Caco-2 (cell line): Measurements from ENCODE around the gene LRP1. TPM values are rescaled to one million over a fixed set of nuclear protein-coding genes. Genes with fewer than 3 reads are reported as not detected.

Source experiments
- BruUV-seq: library from RNA; stranded (reverse); fragments of 400-500 nt; replicated peaks from 2 replicates; lab custom pipeline; 2021; lab: Mats Ljungman, UMichigan
- CTCF ChIA-PET: fragments of 300-600 bp; sonication (Branson Sonifier 250); formaldehyde crosslinking; loops from one replicate; lab custom pipeline; 2022; ENCODE audit warnings: antibody characterized with exemption; lab: Charles Lee
- POLR2A ChIA-PET: fragments of 300-600 bp; sonication (Branson Sonifier 250); formaldehyde crosslinking; loops from one replicate; lab custom pipeline; 2022; ENCODE audit warnings: antibody characterized with exemption; lab: Charles Lee
- DNase-seq, 2 experiments: peaks; one replicate each; pipeline versions ENCODE4 v3.0.0 to v3.0.0-alpha.2; 2020 to 2022
- H3K27me3 ChIP-seq: replicated peaks from 2 replicates; pipeline ENCODE4 v1.6.0; 2011; ENCODE audit warnings: low read length; ENCODE audit not compliant: control insufficient read depth, insufficient read depth
- H3K36me3 ChIP-seq: 2 replicates; pipeline ENCODE4 v1.5.1; 2011; ENCODE audit warnings: low read length; ENCODE audit not compliant: control insufficient read depth, insufficient read depth
- H3K4me1 ChIP-seq: fragments of 250-450 bp; sonication (Bioruptor Pico); 2 replicates; pipeline ENCODE4 v1.5.1; 2020; ENCODE audit warnings: mild to moderate bottlenecking
- H3K4me3 ChIP-seq: 2 replicates; pipeline ENCODE4 v1.5.1; 2011; ENCODE audit warnings: low read depth, mild to moderate bottlenecking, control low read depth, low read length
- H3K9me3 ChIP-seq: fragments of 250-450 bp; sonication (Bioruptor Pico); 2 replicates; pipeline ENCODE4 v1.5.1; 2020; ENCODE audit warnings: mild to moderate bottlenecking, moderate library complexity
- H3K27ac Mint-ChIP-seq: one replicate; pipeline ENCODE4 v1.8.0; 2022; ENCODE audit warnings: mixed read lengths; ENCODE audit not compliant: unreplicated experiment
- H3K27me3 Mint-ChIP-seq: one replicate; pipeline ENCODE4 v1.8.0; 2022; ENCODE audit warnings: mixed read lengths; ENCODE audit not compliant: insufficient read depth, unreplicated experiment
- H3K36me3 Mint-ChIP-seq: one replicate; pipeline ENCODE4 v1.8.0; 2022; ENCODE audit warnings: mild to moderate bottlenecking, mixed read lengths; ENCODE audit not compliant: insufficient read depth, unreplicated experiment
- H3K4me1 Mint-ChIP-seq: one replicate; pipeline ENCODE4 v1.8.0; 2022; ENCODE audit warnings: low read depth, mixed read lengths; ENCODE audit not compliant: unreplicated experiment
- H3K4me3 Mint-ChIP-seq: one replicate; pipeline ENCODE4 v1.8.0; 2022; ENCODE audit warnings: mild to moderate bottlenecking, moderate library complexity, mixed read lengths; ENCODE audit not compliant: unreplicated experiment
- H3K9me3 Mint-ChIP-seq: one replicate; pipeline ENCODE4 v1.8.0; 2022; ENCODE audit warnings: mixed read lengths; ENCODE audit not compliant: unreplicated experiment
- CTCF ChIP-seq, 2 experiments: fragments of 200-600 bp in 1 of 2; IDR thresholded peaks; 1 replicate in 1 of 2; 2 replicates in 1 of 2; pipeline versions ENCODE4 v1.5.1 to v1.8.0; 2011 to 2022; ENCODE audit warnings: antibody characterized with exemption in 1 of 2, control low read depth in 1 of 2, inconsistent platforms in 1 of 2, low read depth in 1 of 2, low read length in 1 of 2, mild to moderate bottlenecking in 1 of 2, moderate library complexity in 1 of 2; ENCODE audit not compliant: insufficient read depth in 1 of 2, severe bottlenecking in 1 of 2, unreplicated experiment in 1 of 2
- intact Hi-C: fragments of 100-400 bp; cut with micrococcal nuclease; formaldehyde crosslinking; loops from one replicate; pipeline ENCODE4 v1.10.0; 2022; ENCODE audit not compliant: unreplicated experiment
- total RNA-seq: library from RNA; stranded (reverse); gene quantifications from 2 replicates; pipeline ENCODE4 v1.2.3, GENCODE V29; 2022

The LRP1 gene
- total RNA-seq, 1 experiment from 2014 or later = 111 TPM

GRCh38 chr12:57090924-57091637 is 37.2 kb upstream of the LRP1 start:
- no peak for TF ChIP-seq CTCF (IDR thresholded peaks at IDR 0.05; ENCODE audit: insufficient read depth in 1 of 2, low read depth in 1 of 2, low read length in 1 of 2, severe bottlenecking in 1 of 2, unreplicated experiment in 1 of 2)
- peaks cover 49% of the 10 kb centered on the region for H3K36me3 Mint-ChIP-seq
- DNase-seq = no peak
- H3K27me3 ChIP-seq = no peaks in the 10 kb centered on the region
- H3K4me3 ChIP-seq = peak overlapping the region; percentile 97; the same call in 1 of the 2 replicates
- H3K4me3 Mint-ChIP-seq = peak overlapping the region; percentile 15
- no peak overlapping the region for H3K27ac Mint-ChIP-seq
- H3K4me1 ChIP-seq = peaks cover 8% of the 10 kb centered on the region
- ChIA-PET CTCF (interaction anchor here (0.6 to 3.3 kb wide), 2 partner anchors 8 to 21 kb away, joined by 3 to 22 read pairs; partner anchors contain the start of gene STAT6), POLR2A (interaction anchor here (1.3 kb wide), 1 partner anchor 12 kb away, joined by 4 read pairs; the partner anchor contains the start of gene NEMP1)
- H3K27me3 Mint-ChIP-seq = no peaks in the 10 kb centered on the region
- H3K36me3 ChIP-seq = peaks cover 9% of the 10 kb centered on the region
- no TSS peak for BruUV-seq
- no peaks in the 10 kb centered on the region for H3K9me3 Mint-ChIP-seq
- H3K9me3 ChIP-seq = no peaks in the 10 kb centered on the region
- intact Hi-C loops = no loop called here
- H3K4me1 Mint-ChIP-seq = peaks cover 26% of the 10 kb centered on the region

GRCh38 chr12:57091638-57092528 is 36.4 kb upstream of the LRP1 start:
- H3K27ac Mint-ChIP-seq = no peak overlapping the region
- H3K36me3 ChIP-seq = peaks cover 9% of the 10 kb centered on the region

More at GRCh38 chr12:57091638-57092528, 36.4 kb upstream of the LRP1 start:
- POLR2A ChIA-PET = interaction anchor here (1.3 kb wide), 1 partner anchor 13 kb away, joined by 4 read pairs; the partner anchor contains the start of gene NEMP1
- intact Hi-C loops = no loop called here
- H3K4me3 Mint-ChIP-seq = no peak overlapping the region
- Histone ChIP-seq H3K4me1 (peaks cover 6% of the 10 kb centered on the region; the same call in 1 of the 2 replicates), H3K27me3 (no peaks in the 10 kb centered on the region), H3K4me3 (no peak overlapping the region), H3K9me3 (no peaks in the 10 kb centered on the region)
- H3K27me3 Mint-ChIP-seq = no peaks in the 10 kb centered on the region
- DNase-seq = no peak
- H3K4me1 Mint-ChIP-seq = peaks cover 19% of the 10 kb centered on the region
- CTCF ChIA-PET = interaction anchor here (0.6 to 3.3 kb wide), 4 partner anchors 9 to 394 kb away, joined by 3 to 22 read pairs (median 11); partner anchors contain the start of gene STAT6
- peaks cover 53% of the 10 kb centered on the region for H3K36me3 Mint-ChIP-seq
- no TSS peak for BruUV-seq
- no peak for TF ChIP-seq CTCF (IDR thresholded peaks at IDR 0.05; ENCODE audit: insufficient read depth in 1 of 2, low read depth in 1 of 2, low read length in 1 of 2, severe bottlenecking in 1 of 2, unreplicated experiment in 1 of 2)
- H3K9me3 Mint-ChIP-seq = no peaks in the 10 kb centered on the region
